RPMI8226 (cell line): ENCODE measurements around the gene PRSS50.
A peak's percentile ranks its signal among the peaks of the same experiment; 100 is the strongest.

Experiments
- DNase-seq: peaks from one replicate; pipeline ENCODE4 v3.0.0-alpha.2; 2015

The PRSS50 gene

DNA sequence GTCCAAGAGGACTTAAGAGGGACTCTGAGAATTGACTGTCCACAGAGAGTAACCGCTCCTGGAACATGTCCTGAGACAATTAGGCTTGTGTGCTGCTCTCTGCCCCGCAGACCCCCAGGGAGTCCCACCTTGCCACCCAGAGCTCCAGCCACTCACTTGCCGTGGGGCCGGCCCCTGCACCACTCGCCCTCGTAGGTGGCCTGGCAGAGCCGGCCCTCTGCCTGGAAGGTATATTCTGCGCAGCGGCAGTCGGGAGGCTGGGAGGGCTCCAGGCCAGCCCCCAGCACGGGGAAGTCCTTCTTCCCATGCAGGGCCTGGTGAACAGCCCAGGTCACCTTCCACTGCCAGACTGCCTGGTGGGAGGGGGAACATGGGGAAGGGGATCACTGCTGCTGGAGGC lies 34.7 kb downstream of the PRSS50 start:
- no peak for DNase-seq

DNA sequence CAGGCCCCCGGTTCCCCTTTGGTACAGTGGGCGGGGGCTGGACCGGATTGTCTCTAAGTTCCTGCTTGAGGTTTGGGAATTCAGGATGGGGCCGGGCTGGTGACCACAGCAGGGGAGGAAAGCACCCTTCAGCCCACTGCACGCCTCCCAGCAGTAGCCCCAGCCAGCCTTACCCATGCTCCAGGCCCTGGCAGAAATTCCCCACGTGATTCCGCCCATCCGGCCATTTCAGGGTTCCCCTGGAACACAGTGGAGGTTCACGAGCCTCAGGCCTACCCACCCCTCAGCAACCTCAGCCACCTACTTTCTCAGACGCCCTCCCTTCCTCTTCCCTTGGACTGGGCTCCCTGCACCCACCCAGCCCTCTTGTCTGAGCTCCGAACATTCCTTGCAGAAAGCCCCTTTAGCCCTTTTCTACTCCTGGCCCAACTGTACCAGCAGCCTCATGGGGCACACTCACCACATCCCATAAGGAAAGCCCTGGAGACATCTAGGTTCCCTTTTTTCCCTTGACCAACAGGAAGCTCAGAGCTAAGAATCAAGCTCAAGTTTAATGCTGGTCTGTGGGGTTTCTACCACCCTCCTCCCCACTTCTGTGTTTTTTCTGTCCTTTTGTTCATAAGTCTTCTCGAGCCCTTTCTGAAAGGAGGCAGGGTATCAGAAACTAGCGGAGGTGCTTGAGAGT lies 35.7 kb downstream of the PRSS50 start:
- no peak for DNase-seq

DNA sequence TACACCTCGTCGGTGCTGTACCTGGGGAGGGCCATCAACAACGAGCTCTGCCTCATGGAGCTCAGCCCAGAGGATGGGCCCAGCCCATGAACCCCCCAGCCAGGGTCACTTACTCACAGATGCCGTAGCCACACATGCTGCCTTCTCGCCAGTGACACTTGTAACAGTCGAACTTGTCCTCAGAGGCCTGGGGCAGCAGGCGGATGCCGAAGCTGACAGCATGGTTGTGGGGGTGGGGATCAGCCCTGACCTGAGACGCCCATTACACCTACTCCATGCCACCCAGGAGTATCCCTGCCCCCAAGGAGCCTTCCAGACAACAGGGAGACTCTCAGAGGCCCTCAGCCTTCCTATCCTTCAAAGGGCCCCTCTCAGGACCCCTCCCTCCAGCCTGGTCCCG lies 36.3 kb downstream of the PRSS50 start:
- DNase-seq: no peak

DNA sequence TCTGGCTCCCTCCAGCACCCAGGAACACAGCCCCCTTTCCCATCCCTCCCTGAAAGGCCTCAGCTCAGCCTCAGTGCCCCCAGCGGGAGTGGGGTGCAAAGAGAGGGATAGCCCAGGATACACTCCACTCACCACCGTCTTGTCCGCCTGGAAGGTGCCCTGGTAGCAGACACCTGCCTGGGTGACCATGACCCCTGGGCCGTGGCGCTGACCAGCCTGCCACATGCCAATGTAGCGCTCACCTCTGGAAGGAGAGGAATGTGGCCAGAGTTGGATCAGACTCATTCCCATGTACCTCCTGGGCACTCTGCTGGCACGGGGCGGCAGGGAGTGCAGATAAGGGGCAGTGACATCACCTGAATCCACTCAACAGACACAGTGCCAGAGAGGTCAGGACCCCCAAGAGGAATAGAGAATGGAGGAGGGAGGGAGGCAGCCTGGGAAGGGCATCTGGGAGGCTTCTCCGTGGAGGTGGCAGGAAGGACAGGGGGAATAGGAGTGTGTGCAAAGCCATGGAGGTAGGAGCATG lies 37.3 kb downstream of the PRSS50 start:
- no peak for DNase-seq

DNA sequence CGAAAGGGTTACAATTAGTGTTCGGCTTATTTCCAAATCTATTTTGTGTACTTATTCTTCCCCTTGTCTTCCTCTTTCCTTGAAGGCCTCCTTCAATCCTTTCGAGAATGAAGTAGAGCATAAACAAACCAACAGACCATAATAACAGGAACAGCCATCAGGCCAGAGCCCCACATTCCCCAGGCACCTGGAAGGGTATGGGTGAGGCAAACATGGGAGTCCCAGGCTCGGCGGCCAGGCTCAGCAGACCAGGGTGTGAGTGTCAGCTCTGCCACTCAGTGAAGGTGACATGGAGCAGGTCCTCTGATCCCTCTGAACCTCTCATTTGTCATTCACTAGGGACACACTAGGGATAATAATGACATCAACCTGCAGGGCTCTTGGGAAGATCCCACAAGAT lies 38.0 kb downstream of the PRSS50 start:
- DNase-seq: no peak

DNA sequence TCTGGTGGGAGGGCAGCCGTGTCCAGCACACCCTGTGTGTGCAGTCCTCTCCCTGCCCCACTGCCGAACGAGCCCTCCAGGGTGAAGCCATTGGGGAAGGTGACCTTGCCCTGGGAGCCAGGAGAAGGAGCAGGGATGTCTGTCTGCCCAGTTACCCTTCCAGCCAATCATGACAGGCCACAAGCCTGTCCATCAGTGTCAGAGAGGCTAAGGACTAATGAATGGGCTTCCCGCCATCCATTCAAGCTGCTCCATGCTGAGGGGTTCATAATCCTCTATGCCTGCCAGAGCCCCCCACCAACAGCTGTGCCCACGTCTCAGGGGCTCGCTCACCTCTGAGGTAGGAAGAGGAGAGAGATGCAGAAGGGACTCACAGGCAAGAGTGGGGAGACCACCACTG lies 39.4 kb downstream of the PRSS50 start:
- DNase-seq: no peak

DNA sequence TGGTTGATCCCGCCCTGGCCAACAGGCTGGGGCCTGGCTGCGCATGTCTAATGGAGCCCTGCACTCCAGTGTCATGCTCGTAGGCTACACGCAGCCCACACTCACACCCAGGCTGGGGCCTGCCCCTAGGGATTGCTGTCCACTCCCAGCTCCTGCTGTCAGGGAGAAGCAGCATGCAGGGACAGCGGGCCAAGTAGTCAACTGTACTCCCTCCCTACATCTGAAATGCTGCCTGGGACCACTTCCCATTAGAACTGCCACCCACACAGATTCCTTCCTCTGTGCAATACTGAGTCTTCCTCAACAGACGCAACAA lies 40.3 kb downstream of the PRSS50 start:
- DNase-seq: no peak

DNA sequence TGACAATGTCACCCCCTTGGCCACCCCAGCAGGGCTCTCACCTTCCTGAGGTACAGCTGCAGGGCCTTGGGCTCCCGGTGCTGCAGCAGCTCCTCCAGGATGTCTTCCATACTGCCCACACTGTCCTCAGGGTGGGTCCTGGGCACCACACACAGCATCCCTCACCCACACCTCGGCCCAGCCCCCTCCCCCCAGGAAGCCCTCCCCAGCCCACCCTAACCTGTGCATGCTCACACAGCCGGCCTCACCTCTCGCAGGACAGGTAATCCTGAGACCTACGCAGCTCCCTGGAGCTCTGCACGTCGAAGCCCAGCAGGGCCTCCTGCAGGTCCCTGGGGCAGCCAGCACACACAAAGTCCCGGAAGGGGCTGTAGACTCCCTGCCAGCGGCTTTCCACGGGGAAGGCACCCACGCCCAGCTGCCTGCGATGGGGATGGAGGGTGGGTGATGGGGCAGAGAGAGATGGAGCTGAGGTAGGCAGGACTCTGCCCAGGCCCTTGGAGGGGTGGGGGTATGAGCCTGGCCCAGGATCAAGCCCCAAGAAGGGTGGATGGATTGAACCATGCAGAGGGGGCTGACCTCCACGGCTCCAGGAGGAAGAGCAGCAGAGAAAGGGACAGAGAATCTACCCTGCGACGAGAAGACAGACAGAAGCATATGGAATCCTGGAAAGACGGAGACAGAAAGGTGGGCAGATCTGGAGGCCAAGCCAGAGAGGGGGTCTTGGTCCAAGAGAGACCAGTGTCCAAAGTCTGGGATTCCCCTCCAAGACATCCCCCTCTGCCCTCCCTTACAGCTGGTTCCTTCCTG lies 40.9 kb downstream of the PRSS50 start:
- no peak for DNase-seq

DNA sequence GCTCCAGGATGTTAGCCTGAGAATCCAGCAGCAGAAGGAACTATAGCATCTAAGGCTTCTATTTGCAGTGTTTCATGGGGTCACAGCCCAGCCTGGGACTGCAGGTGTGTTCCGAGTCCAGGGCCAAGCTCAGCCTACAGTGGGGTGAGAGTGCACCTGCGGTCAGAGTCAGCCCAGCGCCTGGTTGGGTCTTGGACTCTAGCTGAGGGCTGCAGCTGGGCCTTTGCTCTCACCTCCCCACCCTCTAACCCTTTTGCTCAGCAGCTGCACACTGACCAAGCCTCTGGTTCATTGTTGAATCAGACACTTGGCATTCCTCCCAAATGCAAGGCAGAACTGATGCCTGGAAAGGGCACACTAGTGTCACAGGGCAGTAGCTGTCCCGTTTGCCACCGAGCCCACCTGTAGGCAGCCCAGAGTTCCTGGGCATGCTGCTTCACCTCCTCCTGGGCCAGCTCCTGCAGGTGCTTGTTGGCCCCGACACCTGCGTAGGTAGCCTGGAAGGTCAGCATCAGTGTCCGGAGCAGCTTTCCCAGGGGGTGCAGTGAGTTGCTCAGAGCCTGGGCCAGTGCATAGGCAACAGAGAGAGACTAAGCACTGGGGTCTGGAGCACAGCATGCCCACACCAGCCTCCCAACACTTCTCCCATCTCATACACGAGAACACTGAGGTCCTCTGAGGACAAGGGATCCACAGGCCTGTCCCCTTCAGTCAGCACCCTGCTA lies 41.7 kb downstream of the PRSS50 start:
- peak; percentile 98 for DNase-seq

DNA sequence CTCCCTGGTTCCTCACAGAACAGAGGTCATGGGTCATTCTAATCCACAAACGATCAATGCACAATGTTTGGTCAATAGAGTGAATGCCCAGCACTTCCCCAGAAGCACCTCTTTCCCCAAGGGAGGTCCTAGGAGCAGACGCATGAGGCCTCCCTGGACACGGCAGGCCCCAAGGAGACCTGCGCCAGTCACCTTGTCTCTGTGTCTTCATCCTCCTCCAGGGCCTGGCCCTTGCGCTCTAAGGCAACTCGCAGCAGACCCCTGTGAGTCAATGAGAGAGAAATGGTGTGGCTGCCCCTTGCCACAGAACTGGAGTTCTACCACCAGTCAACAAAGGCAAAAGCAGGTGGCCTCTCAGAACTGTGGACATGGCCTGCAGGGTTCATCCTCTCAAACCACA lies 42.2 kb downstream of the PRSS50 start:
- DNase-seq: no peak

DNA sequence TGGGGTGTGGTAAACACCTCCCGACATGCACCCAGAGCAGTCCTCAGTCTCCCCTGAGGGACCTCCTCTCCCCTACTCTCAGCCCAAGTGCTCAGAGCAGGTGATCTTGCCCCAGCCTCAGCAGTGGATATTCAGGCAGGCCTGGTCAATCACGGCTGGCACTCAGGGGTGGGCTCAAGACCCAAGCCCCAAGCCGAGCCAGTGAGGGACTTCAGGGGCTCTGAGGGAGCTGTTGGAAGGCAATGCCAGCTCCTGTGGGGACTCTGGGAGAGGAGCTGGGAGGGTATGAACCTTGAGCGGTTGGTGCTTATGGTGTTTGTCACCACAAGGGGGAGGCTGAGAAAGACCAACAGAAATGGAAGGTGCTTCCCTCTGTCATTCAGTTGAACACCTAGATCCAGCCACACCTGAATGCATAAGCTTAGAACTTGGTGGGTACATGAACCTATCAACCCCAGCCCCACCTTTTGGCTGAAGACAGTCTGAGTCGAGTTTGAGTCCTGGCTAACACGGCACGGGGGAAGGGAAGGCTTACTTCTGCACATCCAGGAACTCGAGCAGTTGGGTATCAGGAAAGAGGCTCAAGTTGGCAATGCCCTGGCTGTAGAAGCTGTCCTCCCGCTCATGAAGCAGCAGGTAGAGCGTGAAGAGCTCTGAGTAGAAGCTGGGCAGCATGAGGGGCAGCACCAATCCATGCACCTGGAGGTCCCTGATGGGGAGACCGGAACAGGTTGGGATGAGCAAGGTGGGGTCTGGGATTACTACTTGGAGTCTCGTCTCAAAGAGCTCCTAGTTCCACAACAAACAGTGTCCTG lies 43.4 kb downstream of the PRSS50 start:
- peak; percentile 29 for DNase-seq

DNA sequence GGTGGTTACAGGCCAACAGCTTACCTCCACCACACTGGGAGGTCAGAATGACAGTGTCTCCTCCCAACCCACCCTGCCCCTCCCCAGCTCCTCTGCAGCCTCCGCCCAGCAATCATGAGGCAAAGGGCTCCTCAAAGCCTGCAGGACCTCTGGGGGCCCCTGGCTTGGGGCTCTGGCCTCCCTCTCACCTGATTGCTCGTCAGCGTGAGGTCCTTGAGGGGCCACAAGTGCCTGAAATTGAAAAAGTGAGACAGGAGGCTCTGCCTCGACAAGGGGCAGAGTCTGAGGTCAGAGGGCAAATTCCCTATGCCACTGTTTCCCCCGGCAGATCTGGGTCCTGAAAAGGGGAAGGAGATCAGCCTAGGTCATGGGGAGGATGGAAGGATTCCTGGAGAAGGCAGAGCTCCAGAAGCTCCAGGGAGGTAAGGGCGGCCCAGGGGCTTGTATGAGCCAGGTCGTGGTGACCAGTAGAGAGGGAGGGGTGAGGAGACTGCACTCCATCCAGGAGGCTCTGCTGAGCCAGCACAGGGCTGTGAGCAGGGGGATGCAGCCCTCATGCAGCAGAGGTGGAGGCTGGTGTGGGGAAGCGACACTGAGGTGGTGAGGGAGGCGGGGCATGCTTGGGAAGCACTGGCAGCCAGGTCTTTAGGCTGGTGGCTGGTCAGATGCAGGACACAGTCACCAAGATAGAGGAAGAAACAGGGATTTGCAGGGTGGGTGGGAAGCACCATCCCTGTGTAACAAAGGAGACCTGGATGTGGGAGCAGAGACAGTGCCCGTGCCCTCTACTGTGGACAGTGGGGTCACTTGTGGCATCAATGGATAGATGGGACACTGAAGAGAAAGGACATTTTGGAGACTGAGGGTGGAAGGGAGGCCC lies 44.3 kb downstream of the PRSS50 start:
- no peak for DNase-seq

DNA sequence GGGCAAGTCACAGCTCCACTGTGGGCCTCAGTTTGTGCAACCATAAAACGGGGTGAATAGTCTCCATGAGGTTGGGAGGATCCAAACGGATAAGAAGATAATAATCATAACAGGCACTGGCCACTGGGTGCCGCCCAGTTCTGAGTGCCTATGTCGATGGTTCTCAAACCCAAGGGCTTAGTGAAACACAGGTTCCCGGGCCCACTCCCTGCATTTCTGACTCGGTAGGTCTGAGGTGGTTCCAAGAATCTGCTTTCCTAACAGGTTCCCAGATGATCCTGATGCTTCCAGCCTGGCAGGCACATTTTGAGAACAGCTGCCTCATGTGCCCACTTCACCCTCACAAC lies 45.3 kb downstream of the PRSS50 start:
- DNase-seq: no peak

DNA sequence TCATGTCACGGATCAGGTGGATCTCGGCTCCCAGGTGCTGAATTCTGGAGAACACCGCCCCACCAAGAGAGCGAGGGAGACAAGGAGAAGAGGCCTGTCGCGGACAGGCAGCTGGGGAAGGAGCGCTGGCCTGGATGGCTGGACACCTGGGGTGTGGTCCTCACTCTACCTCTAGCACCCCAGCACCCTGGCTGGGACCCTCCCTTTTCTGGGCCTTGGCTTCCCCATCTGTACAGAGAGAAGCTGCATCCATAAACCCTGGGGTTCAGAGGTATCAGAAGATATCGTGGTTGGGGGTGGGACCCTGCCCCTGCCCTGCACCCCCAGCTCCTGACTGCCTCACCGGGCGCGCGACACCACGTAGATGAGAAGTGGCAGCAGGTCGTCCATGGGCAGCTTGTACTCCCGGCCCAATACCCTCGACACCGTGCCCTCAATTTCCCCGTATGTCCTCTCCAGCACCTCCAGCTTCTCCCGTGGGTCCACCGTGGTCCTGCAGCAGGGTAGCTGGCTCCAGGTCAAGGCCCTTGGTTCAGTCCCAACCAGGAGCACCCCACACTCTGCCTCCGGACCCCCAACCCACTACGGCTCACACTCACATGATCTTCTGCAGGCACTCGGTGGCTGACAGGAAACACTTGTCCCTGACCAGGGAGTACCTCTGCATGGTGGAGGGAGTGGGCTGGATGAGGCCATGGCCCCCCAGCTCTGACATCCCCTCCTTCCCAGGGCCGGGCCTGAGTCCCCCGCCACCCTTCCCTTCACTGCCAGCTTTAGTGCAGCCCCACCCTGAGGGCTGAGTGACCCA lies 45.9 kb downstream of the PRSS50 start:
- no peak for DNase-seq

DNA sequence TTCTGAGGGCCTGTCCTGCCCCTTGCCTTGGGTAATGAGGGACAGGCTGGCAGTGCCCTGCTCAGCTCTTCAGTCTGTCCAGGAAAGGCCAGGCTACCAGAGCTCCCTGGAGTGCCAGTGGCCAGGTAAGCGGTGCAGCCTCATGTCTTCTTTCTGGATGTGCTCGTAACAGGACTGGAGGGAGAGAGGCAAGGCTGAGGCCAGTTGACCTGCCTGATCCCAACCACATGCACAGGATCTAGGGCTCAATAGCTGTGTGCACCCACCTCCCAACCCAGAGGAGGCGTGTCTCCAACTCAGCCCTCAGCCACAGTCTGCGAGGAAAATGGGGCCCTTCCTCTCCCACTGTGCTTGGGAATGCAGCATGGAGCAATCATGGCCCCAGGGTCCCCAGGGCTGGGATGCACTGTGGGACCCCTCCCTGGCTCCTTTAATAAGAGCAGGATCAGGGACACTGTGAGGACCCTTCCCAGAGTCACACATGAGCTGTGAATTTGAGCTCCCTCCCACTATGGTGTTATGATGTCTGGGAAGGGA lies 46.7 kb downstream of the PRSS50 start:
- no peak for DNase-seq

DNA sequence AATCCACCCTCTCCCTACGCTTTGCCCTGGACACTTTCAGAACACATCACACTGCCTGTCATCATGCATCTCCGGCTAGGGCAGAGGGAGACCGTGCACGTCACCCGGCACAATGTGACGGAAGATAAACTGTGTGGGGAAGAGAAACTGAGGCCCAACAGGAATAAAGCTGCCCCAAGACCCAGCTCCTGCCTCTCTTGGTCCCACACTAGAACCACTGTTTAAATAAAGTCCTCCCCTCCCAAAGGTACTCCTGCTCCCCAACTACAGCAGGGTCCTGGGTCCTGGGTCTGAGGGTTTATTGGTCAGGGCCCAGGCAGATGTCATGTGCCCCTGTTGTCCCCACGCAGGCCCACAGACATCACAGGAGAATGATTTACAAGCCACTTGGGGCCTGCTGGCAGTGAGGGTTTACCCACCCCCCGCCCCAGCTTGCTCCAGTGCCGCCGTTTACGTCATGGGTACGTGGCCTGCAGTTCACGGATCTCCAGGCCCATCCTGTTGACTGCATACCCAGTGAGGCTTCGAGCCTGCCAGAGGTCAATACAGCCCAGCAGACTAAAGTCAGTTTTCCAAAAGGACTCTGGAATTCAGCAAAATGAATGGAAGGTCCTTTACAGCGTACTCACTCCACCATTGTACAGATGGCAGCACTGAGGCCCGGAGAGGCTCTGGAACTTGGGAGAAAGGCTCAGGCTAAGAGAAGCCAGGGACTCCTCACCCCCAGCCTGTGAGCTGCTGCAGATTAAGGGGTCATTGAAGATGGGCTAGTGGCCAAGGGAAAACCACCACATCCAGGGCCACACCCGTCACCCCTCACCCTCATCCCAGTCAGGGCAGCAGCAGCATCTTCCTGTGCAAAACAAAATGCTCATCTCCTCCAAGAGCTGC lies 47.4 kb downstream of the PRSS50 start:
- DNase-seq: no peak

DNA sequence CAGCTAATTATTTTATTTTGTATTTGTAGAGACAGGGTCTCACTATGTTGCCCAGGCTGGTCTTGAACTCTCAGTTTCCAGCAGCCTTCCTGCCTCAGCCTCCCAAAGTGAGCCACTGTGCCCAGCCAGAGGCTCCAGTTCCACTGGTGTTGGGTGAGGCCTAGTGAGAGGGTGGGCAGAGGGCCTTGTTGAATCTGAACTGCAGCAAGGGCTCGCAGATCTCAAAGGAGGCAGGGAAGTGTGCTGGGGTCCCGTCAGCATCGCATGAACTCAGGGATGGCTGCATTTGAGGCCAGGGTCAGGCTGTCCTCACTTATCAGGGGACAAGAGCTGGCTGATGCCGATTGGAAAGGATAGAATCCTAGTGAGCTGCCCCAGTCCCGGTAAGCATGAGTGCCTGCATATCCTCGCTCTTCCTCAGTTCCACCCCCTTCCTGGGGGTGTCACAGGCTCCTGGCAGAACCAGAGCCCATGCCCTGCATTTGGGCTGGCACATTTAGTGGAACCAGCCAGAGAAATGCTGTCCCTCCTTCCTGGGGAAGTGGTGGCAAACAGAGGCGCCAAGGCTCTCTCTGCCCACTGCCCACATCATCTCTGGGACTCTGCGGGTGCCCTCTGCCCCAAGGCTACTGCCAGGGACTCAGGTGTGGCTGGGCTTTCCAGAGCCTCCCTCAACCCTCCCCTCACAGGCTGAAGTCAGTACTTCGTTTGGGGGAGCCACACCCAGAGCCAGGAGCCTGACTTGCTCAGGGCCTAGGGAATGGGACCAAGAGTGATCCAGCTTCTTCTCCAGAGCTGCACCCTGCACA lies 48.3 kb downstream of the PRSS50 start:
- no peak for DNase-seq

DNA sequence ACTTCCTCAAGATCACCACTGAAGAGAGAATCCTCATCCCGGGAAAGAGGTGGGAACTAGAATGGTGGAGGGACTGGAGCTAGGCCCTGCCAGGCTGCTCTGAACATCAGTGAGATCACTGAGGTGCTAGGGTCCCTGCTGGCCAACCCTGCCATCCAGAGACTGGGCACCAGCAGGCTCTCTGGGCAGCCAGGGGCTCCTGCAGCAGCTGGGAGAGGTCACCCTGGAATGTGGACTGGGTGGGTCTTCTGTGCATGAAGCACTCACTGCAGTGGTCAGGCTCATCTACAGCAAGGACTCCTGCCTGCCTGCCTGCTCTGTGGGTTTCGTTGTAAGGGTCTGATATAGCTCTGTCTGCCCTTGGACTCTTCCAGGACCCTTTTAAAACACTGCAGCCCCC lies 49.1 kb downstream of the PRSS50 start:
- DNase-seq: no peak

DNA sequence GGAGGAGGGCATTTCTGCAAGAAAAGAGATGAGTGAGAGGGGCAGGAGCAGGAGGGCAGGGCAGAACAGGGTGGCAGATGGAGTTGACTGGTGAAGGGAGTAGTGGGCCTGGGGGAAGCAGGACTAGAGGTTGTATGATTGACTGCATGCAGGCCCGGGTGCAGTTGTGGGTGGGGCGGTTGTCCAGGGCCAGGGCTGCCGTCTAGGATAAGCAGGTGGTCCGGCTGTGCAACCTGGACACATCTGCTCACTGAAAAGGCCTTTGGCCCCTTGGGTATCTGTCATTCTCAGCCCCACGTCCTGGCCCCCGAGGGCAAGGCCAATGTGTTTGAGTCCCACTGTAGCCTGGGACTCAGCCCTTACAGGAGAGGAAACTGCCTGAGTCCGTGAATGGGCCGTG lies 49.6 kb downstream of the PRSS50 start:
- DNase-seq: no peak
